Activated CD8-positive, alpha-beta memory T cell treated with anti-CD3 and anti-CD28 coated beads for 48 hours (primary cell): ENCODE measurements around the gene MACROD2.

Experiments used
- DNase-seq, 3 experiments: peaks; one replicate each; pipeline ENCODE4 v3.0.0-alpha.2; 2020; ENCODE audit warnings: low read depth in 2 of 3, low spot score in 2 of 3

The MACROD2 gene

GRCh38 chr20:14633507-14633906 is 638.2 kb downstream of the MACROD2 start:
- no peak for DNase-seq

DNA sequence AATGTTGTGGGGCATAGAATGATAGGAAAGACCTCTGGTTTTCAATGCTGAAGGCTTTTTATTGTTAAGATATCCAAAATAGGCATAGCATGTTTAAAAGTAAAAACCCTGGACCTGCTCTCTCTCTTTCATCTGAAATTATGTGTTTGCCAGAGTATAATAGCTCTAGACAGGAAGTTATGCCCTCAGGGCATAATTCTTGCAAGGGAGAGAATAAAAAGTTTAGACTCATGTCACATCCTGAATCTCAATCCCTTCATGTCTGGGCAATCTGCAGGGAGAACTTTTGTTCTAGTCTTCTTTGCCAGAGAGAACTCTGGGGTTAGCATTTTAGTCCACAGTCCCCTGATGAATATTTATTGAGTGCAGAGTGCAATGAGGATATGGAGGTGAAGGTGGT is 639.3 kb downstream of the MACROD2 start:
- DNase-seq: no peak

DNA sequence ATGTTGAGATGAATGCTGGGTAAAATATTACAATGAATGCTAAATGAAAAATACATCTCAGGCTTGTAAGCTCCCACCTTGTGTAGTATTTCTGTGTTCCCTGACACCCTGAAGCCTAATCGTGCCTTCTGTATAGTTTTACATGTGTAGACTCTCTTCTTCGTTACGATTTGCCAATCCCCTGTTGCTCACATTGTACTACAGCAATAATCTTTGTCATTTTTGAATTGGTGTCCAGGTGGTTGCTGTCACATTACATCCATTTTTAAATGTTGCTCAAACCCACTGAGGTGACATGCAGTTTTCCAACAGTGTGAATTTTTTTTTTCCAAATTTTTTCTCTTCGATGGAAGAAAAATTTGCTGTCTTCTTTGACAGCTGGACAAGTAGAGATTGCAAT is 642.1 kb downstream of the MACROD2 start:
- DNase-seq: no peak

DNA sequence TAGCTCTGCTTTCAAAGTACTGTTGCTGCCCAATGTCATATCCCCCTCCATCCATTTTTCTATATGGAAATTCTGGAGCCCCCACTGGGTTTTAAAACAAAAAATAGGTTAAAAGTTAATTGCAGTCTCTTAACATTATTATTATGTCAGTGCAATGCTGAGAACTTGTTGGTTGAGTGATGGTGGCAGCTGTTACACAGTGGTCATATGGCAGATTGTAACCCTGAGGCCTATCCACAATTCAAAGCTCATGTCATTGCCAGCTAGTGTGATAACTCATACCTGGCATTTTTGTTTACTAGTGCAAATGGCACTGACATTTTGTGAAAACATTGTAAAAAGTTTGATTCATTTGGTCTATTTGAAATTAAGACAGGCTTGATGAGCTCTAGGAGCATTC is 647.8 kb downstream of the MACROD2 start:
- DNase-seq: no peak

DNA sequence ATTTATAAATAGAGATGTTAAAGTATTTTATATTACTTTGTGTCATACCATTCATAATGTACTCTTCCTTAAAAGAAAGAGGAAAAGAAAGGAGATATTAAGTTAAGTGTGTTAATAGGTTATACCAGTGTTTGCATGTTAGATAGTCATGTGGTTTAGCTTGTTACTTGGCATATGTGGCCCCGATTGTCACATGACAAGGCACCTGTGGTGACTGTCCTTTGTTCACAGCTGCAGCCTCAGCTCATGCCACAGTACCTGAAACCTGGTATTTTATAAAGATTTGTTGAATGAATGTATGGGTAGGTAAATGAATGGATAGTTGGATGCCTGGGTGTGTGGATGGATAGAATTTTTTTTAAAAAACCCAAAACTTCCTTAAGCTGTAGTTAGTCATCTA is 648.2 kb downstream of the MACROD2 start:
- DNase-seq: no peak

DNA sequence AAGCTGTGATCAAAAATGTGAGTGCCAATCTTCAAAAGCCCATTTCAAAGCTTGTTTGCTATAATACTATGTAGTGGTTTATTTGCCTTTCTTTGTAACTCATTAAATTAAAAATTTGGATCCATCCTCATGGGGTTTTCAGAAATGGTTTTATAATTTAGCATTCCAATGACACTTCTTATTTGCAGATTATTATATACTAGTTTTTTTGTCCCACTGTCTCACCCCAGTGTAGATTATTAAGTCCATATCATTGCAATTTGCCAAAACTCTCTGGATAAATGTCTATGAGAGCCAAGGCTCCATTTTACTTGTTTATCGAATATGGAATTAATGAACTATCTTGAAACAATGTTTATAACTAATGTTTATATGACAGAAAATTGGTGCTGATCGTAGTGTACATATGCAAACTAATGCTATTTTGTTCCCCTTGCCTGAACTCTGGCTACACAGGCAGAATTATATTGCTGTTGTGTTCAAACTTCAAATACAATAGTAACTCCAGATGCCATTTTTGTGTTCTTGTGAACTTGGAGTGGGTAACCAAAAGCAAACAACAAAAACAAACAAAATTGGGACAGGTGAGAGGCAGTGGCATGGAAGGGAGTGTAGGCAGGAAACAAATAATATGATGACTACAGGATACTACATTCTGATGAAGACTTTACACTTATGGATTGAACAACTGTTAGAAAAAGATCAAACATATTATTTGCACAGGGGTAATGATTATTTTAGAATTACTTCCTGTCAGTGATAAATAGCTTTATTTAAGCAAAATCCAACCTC is 649.2 kb downstream of the MACROD2 start:
- DNase-seq: no peak

GRCh38 chr20:14647016-14647415 is 651.7 kb downstream of the MACROD2 start:
- no peak for DNase-seq

- no peak for DNase-seq
Observed at GRCh38 chr20:14649662-14650061, 654.3 kb downstream of the MACROD2 start.

DNA sequence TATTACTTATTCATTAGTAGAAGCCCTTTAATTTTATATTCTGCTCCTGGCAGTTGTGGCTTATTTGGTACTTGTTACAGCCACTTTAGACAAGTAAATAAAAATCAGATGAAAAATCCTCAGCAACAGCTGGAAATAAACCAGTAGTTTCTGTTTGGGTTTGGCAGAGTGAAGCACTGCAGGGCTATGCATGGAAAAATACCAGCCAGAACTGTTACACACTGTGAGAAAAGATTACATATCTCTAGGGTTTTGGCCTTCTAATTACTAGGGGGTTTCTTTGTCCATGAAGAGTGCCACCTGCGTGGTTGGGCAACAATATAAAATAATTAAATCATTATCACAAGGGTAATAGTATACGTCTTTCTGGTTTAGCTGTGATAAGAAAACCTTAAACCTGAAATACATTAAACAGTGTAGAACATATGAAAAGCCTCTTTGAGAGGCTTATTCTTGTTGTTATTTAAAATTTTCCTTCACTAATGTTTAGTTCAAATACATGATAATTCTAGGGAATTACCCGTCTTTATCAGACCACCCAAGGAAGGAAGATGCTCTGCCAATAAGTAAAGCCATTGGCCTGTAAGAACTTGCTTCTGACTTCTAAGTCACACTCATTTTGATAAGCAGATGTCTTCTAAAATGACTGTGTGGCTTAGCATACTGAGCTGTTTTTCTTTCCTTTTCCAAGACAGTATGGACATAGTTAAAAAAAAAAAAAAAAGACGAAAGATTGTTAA is 662.1 kb downstream of the MACROD2 start:
- no peak for DNase-seq

- DNase-seq: no peak
Observed at GRCh38 chr20:14664101-14664500, 668.8 kb downstream of the MACROD2 start.

- no peak for DNase-seq
Observed at GRCh38 chr20:14666696-14667095, 671.4 kb downstream of the MACROD2 start.

DNA sequence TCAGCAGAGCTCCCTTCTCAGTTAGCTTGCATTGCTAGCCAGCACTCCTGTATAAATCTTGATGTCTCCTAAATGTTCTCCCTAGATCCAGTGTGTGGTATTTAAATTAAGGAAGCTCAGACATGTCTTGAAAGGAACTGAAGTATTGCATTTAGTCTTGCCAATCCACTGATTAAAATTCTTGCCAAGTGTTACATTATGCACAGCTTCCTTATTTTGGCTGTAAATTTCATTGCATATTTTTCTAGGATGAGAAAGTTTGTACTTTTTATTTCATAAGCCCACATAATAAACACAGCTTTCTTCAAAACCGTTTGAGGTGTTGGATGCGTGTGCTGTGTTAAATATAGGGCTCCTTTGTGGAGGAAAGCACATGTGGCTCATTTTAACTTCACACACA is 671.9 kb downstream of the MACROD2 start:
- no peak for DNase-seq

DNA sequence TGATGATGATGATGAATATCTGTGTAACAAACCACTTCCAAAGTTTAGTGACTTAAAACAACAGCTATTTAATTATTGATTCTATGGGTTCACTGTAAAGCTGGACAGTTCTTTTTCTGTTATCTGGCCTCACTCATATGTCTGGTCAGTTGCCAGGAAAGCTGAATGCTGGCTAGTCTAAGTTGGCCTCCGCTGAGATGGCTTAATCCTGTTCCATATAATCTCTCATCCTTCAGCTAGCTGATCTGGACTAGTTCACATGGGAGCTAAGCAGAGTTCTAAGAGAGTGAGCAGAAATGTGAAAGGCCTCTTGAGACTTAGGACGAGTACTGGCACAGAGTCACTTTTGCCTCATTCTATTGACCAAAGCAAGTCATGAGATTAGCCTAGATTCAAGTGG is 676.8 kb downstream of the MACROD2 start:
- DNase-seq: no peak

GRCh38 chr20:14673164-14673563 is 677.8 kb downstream of the MACROD2 start:
- no peak for DNase-seq

GRCh38 chr20:14677455-14677854 is 682.1 kb downstream of the MACROD2 start:
- no peak for DNase-seq

DNA sequence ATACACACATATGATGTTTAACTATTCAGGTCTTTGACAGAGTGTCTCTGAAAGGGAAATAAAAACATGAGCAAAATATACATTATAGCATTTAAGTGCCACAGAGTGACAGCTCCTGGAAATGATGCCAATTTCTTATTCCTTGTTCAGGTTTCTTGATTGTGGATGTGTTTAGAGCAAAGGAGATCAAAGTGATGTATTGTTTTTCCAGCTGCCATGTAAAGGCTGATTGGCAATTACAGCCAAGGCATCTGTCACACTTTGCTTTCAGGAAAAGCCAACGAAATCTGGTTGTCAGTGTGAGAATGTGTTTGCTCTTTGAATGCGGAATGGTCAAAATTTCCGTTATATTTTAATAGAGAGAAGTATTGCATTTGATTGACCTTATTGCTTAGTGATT is 689.9 kb downstream of the MACROD2 start:
- DNase-seq: no peak

DNA sequence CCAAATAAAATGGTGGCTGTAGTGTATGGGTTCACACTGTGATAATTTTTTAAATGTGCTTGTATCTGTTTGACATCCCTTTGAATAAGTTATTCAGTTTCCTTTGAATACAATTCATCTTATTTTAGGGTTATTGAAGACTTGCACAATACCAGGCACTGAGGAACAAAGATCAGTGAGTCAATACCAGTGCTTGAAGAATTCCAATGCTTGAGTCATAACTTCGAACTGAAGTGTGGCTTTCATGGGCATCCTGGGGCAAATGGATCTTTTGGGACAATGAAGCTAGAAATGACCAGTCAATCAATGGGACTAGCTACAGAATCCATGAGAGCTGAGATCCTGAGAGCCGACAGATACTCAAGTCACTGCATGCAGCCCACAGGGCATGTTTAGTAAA is 692.0 kb downstream of the MACROD2 start:
- no peak for DNase-seq

- no peak for DNase-seq
Observed at GRCh38 chr20:14688005-14688404, 692.7 kb downstream of the MACROD2 start.

GRCh38 chr20:14691994-14692393 is 696.7 kb downstream of the MACROD2 start:
- no peak for DNase-seq

DNA sequence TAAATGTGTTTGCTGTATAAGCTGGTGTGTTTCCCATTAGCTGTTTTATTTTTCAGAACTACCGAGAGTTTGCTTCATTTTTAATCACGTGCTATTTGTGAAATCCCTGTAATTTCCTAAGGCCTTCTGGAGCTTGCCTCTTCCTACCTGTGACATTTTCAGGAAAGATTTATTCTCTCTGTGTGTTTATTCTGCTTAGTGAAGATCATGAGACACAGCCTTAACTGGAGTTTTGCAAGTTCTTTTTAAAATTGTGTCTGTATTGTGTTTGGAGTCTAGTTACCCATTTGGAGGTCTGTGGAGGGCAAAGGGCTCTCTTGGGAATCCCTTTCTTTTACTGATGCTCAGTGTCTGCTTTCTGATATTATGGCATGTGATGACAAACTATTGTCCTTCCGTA is 701.2 kb downstream of the MACROD2 start:
- DNase-seq: no peak

- DNase-seq: no peak
Observed at GRCh38 chr20:14696937-14697336, 701.6 kb downstream of the MACROD2 start.

DNA sequence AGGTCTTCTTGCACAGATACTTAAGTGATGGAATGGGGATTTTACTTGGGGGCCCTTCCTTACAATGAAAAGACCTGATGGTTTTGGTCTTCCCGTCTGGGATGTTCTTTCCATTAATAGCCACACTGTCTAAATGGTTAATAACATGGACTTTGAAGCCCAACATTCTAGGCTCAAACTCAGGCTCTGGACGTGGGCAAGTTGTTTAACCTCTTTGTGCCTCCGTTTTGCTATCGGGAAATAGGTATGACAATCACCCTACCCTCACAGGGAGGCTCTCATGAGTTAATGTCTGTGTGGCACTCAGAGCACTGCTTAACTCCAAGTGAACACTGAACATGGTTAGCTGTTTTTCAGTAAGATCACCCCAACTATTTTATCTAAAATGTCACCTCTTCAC is 702.8 kb downstream of the MACROD2 start:
- no peak for DNase-seq
